GM13976 (cell line): ENCODE data around the gene MPHOSPH8.

Experiments
- DNase-seq: peaks from one replicate; pipeline ENCODE4 v3.0.0; 2012; ENCODE audit warnings: low spot score
- CTCF ChIP-seq: IDR thresholded peaks from 2 replicates; pipeline ENCODE4 v1.5.1; 2012; ENCODE audit warnings: borderline replicate concordance, mild to moderate bottlenecking; ENCODE audit not compliant: insufficient read depth; ENCODE audit errors: extremely low read depth, missing control alignments, control extremely low read depth
- in situ Hi-C: fragments of 300-500 bp; cut with MboI; formaldehyde crosslinking; loops from one replicate; pipeline ENCODE4 v1.12.0; 2022; ENCODE audit warnings: low sequenced_read_pairs, mixed read lengths, inconsistent platforms; ENCODE audit not compliant: unreplicated experiment

MPHOSPH8 gene

GRCh38 chr13:19650742-19651141, 17.3 kb downstream of the MPHOSPH8 start:
- TF ChIP-seq CTCF: no peak
- in situ Hi-C loops: loop anchor here (25.0 kb wide), 1 partner anchor 312 kb away; the partner anchor contains the start of gene ZMYM2
- no peak for DNase-seq

GRCh38 chr13:19657872-19658591, 24.6 kb downstream of the MPHOSPH8 start:
- in situ Hi-C loops: loop anchor here (25.0 kb wide), 1 partner anchor 304 kb away; the partner anchor contains the start of gene ZMYM2
- no peak for TF ChIP-seq CTCF
- no peak for DNase-seq

GRCh38 chr13:19658831-19659230, 25.4 kb downstream of the MPHOSPH8 start:
- in situ Hi-C loops: loop anchor here (25.0 kb wide), 1 partner anchor 303 kb away; the partner anchor contains the start of gene ZMYM2
- DNase-seq: no peak
- no peak for TF ChIP-seq CTCF

- no peak for DNase-seq
- in situ Hi-C loops: loop anchor here (25.0 kb wide), 1 partner anchor 301 kb away; the partner anchor contains the start of gene ZMYM2
- TF ChIP-seq CTCF: no peak
Measured at GRCh38 chr13:19661126-19661525, 27.7 kb downstream of the MPHOSPH8 start.

- no peak for TF ChIP-seq CTCF
- no peak for DNase-seq
- in situ Hi-C loops: loop anchor here (25.0 kb wide), 1 partner anchor 301 kb away; the partner anchor contains the start of gene ZMYM2
Measured at GRCh38 chr13:19661561-19661960, 28.1 kb downstream of the MPHOSPH8 start.

GRCh38 chr13:19663416-19663979, 30.0 kb downstream of the MPHOSPH8 start:
- DNase-seq: no peak
- no peak for TF ChIP-seq CTCF
- in situ Hi-C loops: loop anchor here (25.0 kb wide), 1 partner anchor 299 kb away; the partner anchor contains the start of gene ZMYM2
